GM18861 (cell line): ENCODE data around the gene RBPJL.
"Not testable (repeated sequence)": the region's sequence is repeated elsewhere in the genome, so short reads cannot be mapped to it uniquely, and the experiment has no call there.

ENCODE experiments used
- ATAC-seq: cut with Tn5 transposase; IDR thresholded peaks from one replicate; pipeline ENCODE4 v1.9.1; 2021; ENCODE audit not compliant: unreplicated experiment

Gene RBPJL

DNA sequence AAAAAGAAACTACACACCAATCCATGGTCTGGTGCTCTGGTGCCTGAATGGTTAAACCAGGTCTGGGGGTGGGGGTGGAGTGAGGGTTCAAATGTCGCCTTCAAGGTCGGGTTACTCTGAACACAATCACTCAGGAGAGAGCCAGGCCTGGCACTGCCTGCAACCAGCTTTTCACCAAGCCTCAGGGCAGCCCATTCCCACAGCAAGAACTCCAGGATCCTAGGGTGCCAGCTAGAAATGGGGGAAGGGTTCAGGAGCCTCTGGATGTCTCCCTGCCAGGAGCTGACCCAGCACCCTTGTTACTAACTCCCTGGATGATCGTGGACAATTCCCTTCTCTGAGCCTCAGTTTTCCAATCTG lies 34.9 kb downstream of the RBPJL start:
- no peak for ATAC-seq

DNA sequence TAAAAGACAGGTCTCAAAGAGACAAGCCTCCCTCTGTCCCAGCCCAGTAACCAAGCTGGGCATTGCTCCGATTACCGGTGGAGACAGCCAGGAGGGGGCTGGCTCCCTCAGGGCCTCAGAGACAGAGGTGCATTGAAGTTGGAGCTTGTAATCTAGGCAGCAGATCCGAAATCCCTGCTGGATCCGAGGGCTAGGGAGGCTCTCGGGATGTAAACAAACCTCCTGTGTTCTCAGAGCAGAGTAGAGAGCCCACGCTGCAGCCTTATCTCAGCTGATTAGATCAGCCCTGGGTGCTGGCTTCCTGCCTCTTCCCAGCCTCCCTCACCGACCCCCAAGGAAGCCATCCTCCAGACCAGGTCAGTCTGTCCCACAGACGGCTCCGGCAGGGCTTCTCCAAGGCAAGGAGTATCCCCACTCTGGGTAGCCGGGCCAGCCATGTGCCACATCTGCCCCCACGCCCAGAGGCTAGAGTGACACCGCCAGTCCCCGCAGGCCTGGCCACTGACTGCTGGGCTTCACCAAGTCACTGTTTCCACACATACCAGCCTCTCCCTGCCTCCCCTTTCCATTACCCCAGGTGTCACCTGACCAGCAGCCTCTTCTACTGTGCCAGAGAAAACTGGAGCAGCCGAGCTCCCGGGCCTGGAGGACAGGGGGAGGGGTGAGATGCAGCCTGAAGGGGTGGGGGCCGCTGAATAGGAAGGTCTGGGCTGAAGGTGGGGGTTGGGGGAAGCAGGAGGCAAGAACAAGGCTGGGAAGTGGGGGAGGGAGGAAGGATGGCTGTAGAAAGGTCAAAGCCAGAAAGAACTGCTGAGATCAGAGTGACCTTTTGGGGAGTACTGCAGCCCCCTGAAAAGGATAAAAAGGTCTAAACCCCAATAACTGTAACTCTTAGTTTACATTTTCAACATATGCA lies 35.6 kb downstream of the RBPJL start:
- no peak for ATAC-seq

DNA sequence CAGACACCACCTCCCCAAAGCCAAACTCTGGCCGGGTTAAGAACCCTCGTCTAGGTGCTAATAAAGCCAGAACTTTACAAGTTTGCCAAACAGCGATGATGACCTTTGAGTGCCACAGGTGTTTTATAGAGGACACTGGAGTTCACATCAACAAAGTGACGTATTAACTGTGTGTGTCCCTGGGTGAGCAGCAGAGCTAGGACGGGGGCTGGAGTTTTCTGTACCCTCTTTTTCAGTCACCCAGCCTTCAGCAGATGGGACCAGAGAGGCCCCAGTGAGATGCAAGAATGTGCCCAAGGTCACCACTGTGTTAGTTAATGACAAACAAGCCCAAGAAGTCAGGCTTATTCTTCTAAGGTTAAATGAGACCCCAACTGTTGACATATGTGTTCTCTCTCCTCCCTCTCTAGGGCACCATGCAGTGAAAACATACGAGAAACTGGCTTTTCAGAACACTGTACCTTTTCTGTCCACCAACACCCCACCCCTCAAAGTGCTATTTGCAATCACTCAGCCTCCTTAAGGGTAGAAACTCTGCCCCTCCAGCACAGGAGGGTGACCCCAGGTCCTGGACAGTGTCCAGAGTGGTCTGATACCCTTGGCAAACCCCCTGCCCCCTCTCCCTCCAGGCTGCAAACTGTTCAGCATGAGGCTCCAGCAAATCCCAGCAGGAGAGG lies 36.4 kb downstream of the RBPJL start:
- no peak for ATAC-seq

DNA sequence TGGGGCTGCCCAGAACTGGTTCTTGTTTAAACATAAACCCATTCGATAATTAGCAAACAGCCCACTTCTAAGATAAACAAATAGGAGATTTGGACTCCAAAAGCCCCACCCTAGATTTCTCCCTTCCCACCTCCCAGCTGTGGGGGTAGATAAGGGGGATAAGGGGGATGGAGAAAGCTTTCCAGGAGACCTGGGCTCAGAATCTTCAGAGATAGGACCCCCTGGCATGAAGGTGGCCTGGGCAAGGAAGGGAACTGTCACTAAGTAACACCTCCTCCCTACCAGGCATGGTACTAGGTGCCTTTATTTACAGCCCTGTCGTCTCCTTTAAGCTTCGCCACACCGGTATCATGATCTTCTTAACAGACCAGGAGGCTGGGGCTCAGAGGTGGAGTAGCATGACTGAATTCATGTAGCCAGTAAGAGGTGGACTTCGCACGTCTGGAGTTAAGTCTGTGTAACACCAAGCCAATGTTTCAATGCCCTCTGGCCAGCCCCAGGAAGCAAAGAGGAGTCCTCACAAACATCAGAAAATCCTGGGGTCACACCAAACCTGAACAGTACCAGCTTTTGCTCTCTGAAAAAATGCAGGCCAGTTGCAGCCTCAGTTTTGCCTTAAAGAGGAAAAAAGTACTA lies 37.0 kb downstream of the RBPJL start:
- ATAC-seq = no peak

DNA sequence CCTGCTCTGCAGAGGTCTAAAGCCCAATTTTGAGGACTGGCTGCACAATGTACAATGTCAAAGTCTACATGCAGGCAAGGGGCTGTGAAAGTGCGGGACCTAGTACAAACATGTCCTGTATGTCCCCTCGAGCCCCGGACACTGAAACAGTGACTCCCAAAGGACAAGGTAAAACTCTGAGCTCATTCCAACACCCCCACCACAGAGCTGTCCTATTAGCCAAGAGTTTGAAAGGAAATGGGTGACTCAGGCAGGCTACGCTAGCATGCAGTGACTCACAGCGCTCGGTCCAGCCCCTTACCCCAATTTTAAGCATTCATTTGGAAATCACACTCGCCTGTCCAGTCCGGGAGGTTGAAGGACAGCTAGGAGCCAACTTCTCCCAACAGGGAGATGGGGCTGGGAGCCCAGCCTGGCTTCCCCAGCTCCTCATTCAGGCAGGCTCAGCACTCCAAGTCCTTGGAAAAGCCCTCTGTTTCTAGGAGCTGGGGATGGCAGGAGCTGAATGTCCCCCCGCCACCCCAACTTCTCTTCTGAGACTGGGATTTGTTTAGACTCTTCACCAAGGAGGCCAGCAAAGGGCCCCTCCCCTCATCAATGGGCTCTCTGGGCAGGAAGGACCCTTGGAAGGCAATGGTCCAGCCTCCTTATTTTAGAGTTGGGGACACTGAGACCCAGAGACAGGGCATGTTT lies 37.7 kb downstream of the RBPJL start:
- no peak for ATAC-seq

DNA sequence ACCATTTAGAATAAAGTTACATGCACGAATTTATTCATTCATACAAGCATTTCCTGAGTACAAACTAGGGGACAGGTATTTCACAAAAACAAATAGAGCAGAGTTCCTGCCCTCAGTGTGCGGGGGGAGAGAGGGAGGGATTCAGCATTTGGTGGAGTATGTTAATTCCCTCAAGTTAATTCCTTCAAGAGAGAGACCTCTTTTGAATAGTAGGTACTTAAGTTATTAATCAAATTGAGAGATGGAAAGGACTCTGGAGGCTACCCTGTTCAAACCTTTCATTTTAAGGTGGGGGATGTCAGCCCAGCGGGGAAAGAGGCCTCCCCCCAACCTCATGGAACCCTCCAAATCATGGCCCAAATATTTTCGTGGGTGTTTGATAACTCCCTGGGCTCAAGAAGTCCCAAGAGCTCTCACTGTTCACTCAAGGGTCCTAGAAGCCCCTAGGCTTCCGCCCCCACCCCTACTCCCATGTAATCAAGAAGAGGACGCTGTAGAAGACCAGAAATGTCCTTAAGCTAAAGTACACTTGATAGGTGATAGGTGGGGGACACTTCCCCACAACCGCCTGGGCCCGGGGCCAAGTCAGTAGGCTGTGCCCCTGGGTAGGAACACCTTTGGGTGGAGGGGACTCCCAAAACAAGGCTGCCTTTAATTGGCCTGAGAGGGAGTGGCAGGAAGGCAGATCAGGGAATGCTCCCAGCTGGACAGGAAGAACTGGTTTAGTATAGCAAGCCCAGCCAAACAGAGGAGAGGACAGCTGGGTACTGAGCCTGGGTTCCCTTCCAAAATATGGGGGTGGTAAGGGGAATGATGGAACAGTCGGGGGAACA lies 38.7 kb downstream of the RBPJL start:
- no peak for ATAC-seq

DNA sequence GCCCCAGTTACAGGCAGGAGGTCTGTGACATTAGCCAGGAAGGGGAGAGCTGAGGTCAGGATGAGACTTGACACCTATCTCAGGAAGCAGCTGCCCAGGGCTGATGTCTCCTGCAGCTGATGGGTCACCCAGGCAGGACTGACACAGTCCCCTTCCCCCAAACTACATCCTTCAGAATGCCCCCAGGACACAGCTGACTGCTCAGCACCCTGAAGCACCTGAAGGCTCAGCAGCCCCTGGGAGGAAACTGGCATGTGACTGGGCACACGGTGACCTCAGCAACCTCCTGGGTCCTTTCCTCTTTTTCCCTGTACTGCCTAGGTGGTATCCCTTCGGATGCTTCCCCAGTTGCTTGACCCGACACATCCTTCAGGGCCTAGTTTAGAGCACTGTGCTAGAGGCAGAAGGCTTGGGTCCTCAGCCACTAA lies 39.7 kb downstream of the RBPJL start:
- ATAC-seq = no peak

DNA sequence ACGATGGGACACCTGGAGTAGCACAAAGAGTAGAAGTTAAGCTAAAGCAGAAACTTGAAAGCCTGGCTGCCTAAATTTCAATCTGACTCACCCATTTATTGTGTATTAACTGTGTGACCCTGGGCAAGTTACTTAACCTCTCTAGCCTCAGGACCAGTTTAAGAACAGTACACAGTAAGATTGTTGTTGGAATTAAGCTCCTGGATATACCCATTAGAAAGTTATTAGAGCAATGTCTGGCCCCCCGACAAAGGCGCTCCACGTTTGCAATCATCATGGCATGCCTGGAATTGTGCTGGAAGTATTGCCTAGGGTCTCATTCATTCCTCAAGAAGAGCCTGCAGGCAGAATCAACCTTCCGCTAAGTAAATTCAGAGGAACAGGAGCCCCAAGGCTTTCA lies 40.2 kb downstream of the RBPJL start:
- ATAC-seq = no peak

DNA sequence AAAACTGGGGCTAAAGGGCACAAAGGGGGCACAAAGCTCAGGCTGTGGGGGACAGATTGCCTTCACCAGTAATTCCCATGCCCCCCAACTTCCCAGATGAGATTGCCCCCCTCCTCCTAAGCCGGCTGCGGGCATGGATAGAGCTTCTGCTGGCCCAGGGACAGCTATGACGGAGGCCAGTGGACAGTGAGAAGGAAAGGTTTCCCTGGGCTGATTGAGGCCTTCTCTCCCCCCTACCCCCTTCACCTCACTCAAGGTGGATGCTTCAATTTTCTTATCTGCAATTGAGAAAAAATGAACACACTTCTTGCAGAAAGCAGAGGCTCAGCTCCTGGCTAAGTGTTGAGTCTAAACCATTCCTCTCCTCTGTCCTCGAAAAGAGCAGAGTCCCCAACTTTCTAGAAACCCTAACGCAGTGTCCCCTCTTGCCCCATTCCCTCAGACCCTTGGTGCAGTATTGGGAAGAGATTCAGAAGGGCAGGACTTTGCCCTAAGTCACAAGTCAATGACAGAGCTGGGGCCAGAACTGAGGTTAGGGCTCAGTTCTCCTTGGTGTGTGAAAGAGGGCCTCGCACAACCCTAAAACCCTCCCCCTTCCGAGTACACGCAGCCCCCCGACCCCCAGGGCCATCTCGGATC lies 40.8 kb downstream of the RBPJL start:
- no peak for ATAC-seq

DNA sequence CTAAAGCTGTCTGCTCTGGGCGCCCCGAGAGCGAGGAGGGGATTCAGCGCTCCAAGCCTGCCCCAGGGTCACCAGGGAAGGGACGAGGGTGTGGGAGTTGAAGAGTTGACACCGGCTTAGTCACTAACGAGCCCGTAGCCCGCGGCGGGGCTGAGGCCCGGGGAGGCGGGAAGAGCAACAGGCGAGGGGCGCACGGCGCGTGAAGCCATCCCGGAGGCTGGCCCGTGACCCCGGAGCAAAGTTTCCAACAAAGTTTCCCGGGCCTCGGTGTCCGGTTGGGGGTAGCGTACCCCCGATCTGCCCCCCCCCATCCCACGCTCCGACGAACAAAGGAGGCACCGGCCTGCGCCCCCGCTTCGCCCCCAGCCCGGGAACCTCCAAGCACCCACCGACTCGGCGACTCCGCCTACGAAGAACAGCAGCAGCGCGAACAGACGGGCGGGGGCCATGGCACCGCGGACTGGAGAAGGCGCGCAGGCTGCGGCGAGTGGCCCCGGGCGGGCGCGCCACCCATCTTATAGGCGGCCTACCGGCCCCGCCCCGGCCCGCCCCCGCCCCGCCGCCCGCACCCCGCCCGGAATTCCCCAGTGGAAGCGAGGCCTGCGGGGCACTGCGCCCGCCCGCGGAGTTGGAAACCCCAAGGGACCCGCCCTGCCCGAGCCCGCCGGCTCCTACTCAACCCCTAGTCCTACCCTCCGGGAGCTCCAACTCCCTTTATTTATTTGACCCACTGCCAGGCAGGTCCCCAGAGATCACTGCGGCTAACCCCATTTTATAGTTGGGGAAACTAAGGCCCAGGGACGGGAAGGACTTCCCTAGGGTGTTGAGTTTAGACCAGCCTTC lies 41.5 kb downstream of the RBPJL start, which contains the start of gene SDC4:
TSS of gene SDC4 (minus strand) at position 489 of the 843 bp plus-strand sequence. CDS start at position 449, 40 bp downstream.
- no peak for ATAC-seq

DNA sequence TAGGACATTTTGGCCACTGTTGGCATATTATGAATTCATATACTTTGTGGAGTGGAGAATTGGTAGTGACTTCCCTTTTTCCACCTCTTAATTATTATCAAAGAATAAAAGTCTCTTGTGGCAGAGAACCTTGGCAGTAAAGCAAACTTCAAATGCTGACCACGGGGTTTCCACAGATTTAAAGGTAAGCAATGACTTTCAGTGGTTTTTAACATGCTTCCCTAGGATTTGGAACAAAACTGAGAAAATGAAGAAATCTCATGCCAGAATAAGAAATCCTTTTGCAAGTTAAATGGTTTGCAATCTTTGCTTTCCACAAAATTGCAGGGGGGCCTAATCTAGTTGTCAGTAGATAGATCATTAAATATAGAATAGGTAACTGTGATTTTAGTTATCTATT lies 43.6 kb downstream of the RBPJL start:
- no peak for ATAC-seq

DNA sequence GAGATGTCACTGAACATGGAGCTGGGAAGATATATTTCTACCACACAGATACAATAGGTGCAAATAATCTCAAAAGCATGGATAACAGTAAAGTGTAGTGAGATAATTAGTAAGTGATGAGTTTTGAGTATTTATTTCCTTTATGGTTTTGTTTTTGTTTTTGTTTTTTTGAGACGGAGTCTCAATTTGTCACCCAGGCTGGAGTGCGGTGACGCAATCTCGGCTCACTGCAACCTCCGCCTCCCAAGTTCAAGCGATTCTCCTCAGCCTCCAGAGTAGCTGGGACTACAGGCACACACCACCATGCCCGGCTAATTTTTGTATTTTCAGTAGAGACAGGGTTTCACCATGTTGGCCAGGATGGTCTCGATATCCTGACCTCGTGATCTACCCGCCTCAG lies 44.2 kb downstream of the RBPJL start:
- ATAC-seq = not testable (repeated sequence)

DNA sequence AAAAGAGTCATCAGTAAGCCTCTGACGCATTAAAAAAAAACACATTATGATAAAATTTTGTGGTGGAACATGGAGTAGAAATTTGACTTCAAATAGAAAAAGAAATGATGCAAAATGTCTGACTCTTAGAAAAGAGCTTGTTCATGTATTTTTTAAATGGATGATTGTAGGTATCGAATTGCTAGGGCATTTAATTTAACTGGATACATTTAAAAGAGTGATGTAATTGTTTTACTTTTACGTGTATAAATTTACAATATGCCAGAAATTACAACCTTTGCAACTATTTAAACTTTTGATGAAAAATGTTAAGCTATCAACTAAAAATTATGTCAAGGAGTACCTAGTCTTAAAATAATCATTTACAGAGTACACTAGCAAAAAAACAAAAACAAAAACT lies 46.1 kb downstream of the RBPJL start:
- no peak for ATAC-seq

DNA sequence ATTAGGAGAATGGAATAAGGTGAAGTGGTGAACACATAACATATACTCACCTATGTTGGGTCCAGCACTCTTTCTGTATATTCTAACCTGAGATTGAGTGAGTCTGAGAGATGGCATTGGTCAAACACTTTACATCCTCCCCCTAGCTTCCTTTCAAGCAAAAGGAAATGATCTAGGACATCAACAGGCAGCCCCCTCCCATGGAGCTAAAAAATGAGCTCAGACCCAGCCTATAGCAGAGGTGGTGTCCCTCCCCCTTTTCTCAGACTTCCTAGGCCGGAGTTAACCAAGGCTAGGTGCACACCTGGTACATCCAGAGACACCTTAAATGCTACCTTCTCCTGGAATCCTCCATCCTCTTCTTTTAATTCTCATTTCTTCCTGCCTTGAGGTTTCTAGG lies 47.1 kb downstream of the RBPJL start:
- no peak for ATAC-seq

DNA sequence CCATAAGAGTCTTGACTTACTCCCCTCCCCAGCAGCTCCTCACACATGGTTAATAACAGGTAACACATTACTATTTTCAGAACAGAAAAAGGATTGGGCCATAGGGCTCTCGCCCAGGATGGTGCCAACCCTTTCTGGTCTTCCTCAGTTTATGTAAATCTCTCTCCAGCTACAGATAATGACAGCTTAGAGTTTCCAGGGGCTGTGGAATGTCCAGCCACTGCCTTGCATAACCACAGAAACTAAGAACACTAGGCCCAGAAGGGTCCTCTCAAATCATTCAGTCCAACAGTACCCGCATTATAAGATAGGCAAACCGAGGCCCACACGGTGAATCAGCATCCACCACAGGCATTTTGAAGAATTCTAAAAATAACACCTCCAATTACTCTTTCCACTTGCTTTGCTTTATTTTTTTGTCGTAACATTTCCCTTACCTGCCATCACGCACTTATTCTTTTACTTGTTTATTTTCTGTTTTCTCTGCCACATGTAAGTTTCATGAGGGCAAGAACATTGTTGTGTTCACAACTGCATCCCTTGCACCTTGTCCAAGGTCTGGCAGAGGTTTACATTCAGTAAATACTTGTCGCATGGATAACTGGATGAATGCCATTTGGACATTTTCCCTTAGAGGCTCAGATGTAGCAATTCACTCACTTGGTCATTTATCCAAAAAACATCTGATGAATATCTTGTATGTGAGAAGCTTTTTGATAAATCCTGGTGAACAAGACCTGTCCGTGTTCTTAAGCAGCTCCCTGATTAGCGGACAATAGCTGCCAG lies 48.0 kb downstream of the RBPJL start:
- no peak for ATAC-seq

DNA sequence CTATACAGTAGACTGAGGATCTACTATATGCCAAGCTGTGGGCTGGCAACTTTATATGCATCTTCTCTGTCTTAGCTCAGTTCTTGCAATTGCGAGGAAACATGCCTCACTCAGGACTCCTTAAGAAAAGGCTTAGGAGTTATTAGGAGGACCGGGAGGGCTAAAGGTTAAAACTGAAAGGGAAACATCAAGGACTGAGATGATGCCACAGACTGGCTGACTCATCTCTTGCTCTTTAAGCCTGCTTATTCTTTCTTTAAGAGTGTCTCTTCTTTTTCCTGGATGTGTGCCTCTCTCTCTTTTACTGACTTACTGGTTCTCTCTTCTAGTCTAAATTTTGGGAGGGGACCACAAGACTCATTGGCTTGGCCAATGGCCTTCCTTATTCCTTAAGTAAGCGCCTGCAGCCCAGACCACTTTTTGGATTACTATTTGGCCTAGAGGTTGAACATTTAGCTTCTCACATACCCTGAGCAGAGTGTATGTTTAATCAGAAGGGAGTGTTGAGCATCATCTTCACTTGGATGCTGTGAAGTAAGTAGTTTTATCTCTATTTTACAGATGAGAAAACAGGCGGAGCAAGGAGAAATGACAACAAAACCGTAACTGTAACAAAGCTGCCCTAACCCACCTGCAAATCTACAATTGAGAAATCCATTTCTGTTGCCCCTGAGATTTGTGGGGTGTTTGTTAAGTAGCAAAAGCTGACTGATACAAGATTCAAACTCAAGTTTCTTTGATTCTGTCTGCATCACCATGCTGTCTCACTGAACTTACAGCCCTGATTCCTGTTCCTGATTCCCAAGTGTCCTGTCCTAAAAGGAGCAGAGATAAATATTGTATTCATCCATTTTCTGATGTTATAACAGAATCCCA lies 48.8 kb downstream of the RBPJL start:
- no peak for ATAC-seq
